ENCODE measurements around the gene HES3.

- TF ChIP-seq CTCF (IDR thresholded peaks at IDR 0.05; ENCODE audit: insufficient read depth, low read length) (no peak), POLR2AphosphoS5 (IDR thresholded peaks at IDR 0.05; ENCODE audit: low read depth) (no peak), GABPA (IDR thresholded peaks at IDR 0.05; ENCODE audit: low read depth) (no peak)
Measured at GRCh38 chr1:6197746-6198427, 46.1 kb upstream of the HES3 start.
